ENCODE measurements around the gene DDX43. TPM values are rescaled to one million over a fixed set of nuclear protein-coding genes. Genes with fewer than 3 reads are reported as not detected.

Gene DDX43
- total RNA-seq, 1 experiment from 2014 or later = not detected

DNA sequence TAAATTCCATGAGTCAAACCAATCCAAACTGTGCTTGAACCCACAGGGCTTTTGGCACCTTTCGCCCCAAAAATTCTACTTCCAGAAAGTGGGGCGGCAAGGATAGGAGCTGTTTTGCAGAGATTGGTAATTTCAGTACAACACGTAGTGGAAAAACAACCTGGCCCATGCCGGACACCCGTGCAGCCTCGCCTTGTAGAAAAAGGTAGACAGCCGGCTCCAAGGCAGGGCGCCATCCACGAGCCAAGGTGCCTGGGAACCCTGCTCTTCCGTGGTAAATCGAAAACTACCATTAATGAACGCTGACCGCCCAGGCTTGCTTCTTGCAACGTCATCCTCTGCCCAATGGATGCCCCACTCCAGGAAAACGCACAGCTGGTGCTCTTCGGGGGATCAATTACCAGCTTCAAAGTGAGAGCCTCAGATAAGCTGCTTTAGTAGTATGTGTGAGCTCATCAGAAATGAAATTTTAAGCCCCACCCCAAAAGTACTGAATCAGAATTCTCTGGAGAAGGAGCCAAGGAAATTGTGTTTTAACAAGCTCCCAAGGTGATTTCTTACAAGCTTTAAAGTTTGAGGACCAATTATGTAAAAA, 26.8 kb upstream of the DDX43 start:
- Histone ChIP-seq H3K9me3 (no peaks in the 10 kb centered on the region), H3K27me3 (replicated peaks; ENCODE audit: control insufficient read depth, insufficient read depth, low read length) (no peaks in the 10 kb centered on the region), H3K36me3 (ENCODE audit: control insufficient read depth, insufficient read depth, low read length) (no peaks in the 10 kb centered on the region), H3K4me3 (ENCODE audit: low read depth, low read length) (no peak overlapping the region), H3K4me1 (no peaks in the 10 kb centered on the region)
- Mint-ChIP-seq H3K27ac (ENCODE audit: unreplicated experiment) (no peak overlapping the region), H3K27me3 (ENCODE audit: insufficient read depth, unreplicated experiment) (no peaks in the 10 kb centered on the region), H3K9me3 (ENCODE audit: unreplicated experiment) (no peaks in the 10 kb centered on the region), H3K36me3 (ENCODE audit: insufficient read depth, unreplicated experiment) (no peaks in the 10 kb centered on the region), H3K4me3 (ENCODE audit: unreplicated experiment) (no peak overlapping the region), H3K4me1 (ENCODE audit: low read depth, unreplicated experiment) (no peaks in the 10 kb centered on the region)
- no peak for TF ChIP-seq CTCF (IDR thresholded peaks at IDR 0.05; ENCODE audit: insufficient read depth in 1 of 2, low read depth in 1 of 2, low read length in 1 of 2, severe bottlenecking in 1 of 2, unreplicated experiment in 1 of 2)
- no TSS peak for BruUV-seq (replicated peaks)
- no peak for DNase-seq
- ChIA-PET CTCF (no interaction called here), POLR2A (no interaction called here)
- intact Hi-C loops (cut with micrococcal nuclease; ENCODE audit: unreplicated experiment) = no loop called here

DNA sequence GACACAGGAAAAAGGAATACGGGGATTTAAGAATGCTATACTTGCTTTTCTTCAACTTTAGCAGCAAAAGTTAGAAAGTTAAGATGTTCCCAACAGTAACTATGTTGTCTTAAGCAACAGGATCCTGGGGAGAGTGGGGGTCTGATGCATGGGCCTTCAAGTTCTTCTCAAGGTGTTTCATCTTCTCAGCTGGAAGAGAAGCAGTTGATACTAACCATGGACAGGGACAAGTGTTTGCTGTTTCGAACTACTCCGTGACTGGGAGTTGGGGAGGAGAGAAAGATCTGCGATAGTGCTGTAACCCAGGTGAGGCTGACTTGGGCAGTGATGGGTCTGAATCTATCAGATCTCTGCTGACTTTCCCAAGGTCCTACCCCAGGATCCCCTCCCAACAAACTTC, 26.0 kb upstream of the DDX43 start:
- CTCF ChIA-PET = no interaction called here
- H3K4me1 Mint-ChIP-seq (ENCODE audit: low read depth, unreplicated experiment) = no peaks in the 10 kb centered on the region
- DNase-seq = no peak
- intact Hi-C loops (cut with micrococcal nuclease; ENCODE audit: unreplicated experiment) = no loop called here
- no peaks in the 10 kb centered on the region for H3K27me3 Mint-ChIP-seq (ENCODE audit: insufficient read depth, unreplicated experiment)
- BruUV-seq (replicated peaks) = no TSS peak
- H3K9me3 Mint-ChIP-seq (ENCODE audit: unreplicated experiment) = no peaks in the 10 kb centered on the region
- no peaks in the 10 kb centered on the region for H3K36me3 Mint-ChIP-seq (ENCODE audit: insufficient read depth, unreplicated experiment)
- no peak overlapping the region for H3K4me3 ChIP-seq (ENCODE audit: low read depth, low read length)
- no peaks in the 10 kb centered on the region for H3K27me3 ChIP-seq (replicated peaks; ENCODE audit: control insufficient read depth, insufficient read depth, low read length)
- H3K27ac Mint-ChIP-seq (ENCODE audit: unreplicated experiment) = no peak overlapping the region
- TF ChIP-seq CTCF (IDR thresholded peaks at IDR 0.05; ENCODE audit: insufficient read depth in 1 of 2, low read depth in 1 of 2, low read length in 1 of 2, severe bottlenecking in 1 of 2, unreplicated experiment in 1 of 2) = no peak
- no peak overlapping the region for H3K4me3 Mint-ChIP-seq (ENCODE audit: unreplicated experiment)
- no peaks in the 10 kb centered on the region for H3K36me3 ChIP-seq (ENCODE audit: control insufficient read depth, insufficient read depth, low read length)
- no peaks in the 10 kb centered on the region for H3K9me3 ChIP-seq
- POLR2A ChIA-PET = no interaction called here
- no peaks in the 10 kb centered on the region for H3K4me1 ChIP-seq

DNA sequence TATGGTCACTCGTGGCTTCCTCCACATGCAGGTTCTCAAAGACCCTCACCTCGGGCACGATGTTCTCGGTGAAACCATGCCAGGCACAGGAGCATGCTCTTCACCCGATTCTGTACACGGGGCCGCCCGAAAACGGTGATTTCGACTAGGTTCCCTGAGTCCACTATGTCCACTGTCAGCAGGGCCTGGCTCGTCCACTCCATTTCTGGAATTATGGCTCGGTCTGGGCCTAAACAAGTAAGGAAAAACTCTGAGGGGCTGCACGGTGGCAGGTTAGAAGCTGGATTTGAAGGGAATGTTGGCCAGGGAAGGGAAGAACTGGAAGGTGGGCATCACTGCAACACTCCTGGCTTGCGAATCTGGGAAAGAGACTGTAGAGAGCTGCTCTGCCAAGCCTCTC, 25.5 kb upstream of the DDX43 start:
- Mint-ChIP-seq H3K27me3 (ENCODE audit: insufficient read depth, unreplicated experiment) (no peaks in the 10 kb centered on the region), H3K27ac (ENCODE audit: unreplicated experiment) (no peak overlapping the region), H3K4me1 (ENCODE audit: low read depth, unreplicated experiment) (no peaks in the 10 kb centered on the region), H3K9me3 (ENCODE audit: unreplicated experiment) (no peaks in the 10 kb centered on the region), H3K36me3 (ENCODE audit: insufficient read depth, unreplicated experiment) (no peaks in the 10 kb centered on the region), H3K4me3 (ENCODE audit: unreplicated experiment) (no peak overlapping the region)
- Histone ChIP-seq H3K9me3 (no peaks in the 10 kb centered on the region), H3K36me3 (ENCODE audit: control insufficient read depth, insufficient read depth, low read length) (no peaks in the 10 kb centered on the region), H3K4me1 (no peaks in the 10 kb centered on the region), H3K27me3 (replicated peaks; ENCODE audit: control insufficient read depth, insufficient read depth, low read length) (no peaks in the 10 kb centered on the region), H3K4me3 (ENCODE audit: low read depth, low read length) (no peak overlapping the region)
- POLR2A ChIA-PET = no interaction called here
- intact Hi-C loops (cut with micrococcal nuclease; ENCODE audit: unreplicated experiment) = no loop called here
- no peak for DNase-seq
- BruUV-seq (replicated peaks) = no TSS peak
- TF ChIP-seq CTCF (IDR thresholded peaks at IDR 0.05; ENCODE audit: insufficient read depth in 1 of 2, low read depth in 1 of 2, low read length in 1 of 2, severe bottlenecking in 1 of 2, unreplicated experiment in 1 of 2) = no peak
- CTCF ChIA-PET = no interaction called here

Measured in Caco-2 (cell line).